Epithelial cell of proximal tubule (primary cell): ENCODE data around the gene NR6A1. TPM values are rescaled to one million over a fixed set of nuclear protein-coding genes. Genes with fewer than 3 reads are reported as not detected.
A peak's percentile ranks its signal among the peaks of the same experiment; 100 is the strongest.

Source experiments
- DNase-seq: peaks from one replicate; pipeline ENCODE4 v3.0.0-alpha.2; 2011; ENCODE audit warnings: low read depth
- H3K4me3 ChIP-seq: 2 replicates; pipeline ENCODE4 v1.5.1; 2011; ENCODE audit warnings: low read depth, mild to moderate bottlenecking, low read length
- CTCF ChIP-seq: conservative IDR thresholded peaks from 2 replicates; pipeline ENCODE4 v1.5.1; 2012; ENCODE audit warnings: low read depth, mild to moderate bottlenecking, low read length
- total RNA-seq: library from RNA; depleted of rRNA; stranded (reverse); fragments of >200 nt; gene quantifications from 2 replicates; pipeline ENCODE4 v1.2.3, GENCODE V29; 2015

The NR6A1 gene
- total RNA-seq, result 1.1 and 2.0 TPM in 2 replicates

GRCh38 chr9:124771021-124771866, at the start of gene NR6A1:
Gene NR6A1 (minus strand): TSS chr9:124771311.
- DNase-seq, result peak; percentile 84
- peak; percentile 32 for TF ChIP-seq CTCF
- peak within 1 kb of the TSS; percentile 87 for H3K4me3 ChIP-seq

GRCh38 chr9:124818431-124819281, 47.5 kb upstream of the NR6A1 start:
- no peak overlapping the region for H3K4me3 ChIP-seq
- no peak for DNase-seq
- no peak for TF ChIP-seq CTCF

GRCh38 chr9:124815601-124816000, 44.5 kb upstream of the NR6A1 start:
- no peak for TF ChIP-seq CTCF
- H3K4me3 ChIP-seq, result no peak overlapping the region
- DNase-seq, result no peak

- no peak overlapping the region for H3K4me3 ChIP-seq
- no peak for DNase-seq
- no peak for TF ChIP-seq CTCF
Measured at GRCh38 chr9:124814164-124814535, 43.0 kb upstream of the NR6A1 start.

- TF ChIP-seq CTCF, result no peak
- no peak for DNase-seq
- H3K4me3 ChIP-seq, result no peak overlapping the region
Measured at GRCh38 chr9:124813501-124814163, 42.5 kb upstream of the NR6A1 start.

GRCh38 chr9:124813041-124813440, 41.9 kb upstream of the NR6A1 start:
- TF ChIP-seq CTCF, result no peak
- H3K4me3 ChIP-seq, result no peak overlapping the region

More at GRCh38 chr9:124813041-124813440, 41.9 kb upstream of the NR6A1 start:
- no peak for DNase-seq
